Peyer's patch (tissue), 4 donors: ENCODE data around the gene WDCP. TPM values are rescaled to one million over a fixed set of nuclear protein-coding genes. Genes with fewer than 3 reads are reported as not detected.

Experiments
- DNase-seq, 3 donors: peaks; one replicate each; pipeline ENCODE4 v3.0.0-alpha.2; 2017 to 2019
- H3K27ac ChIP-seq, 4 donors: fragments of 200-600 bp; sonication (generic); one replicate each; pipeline ENCODE4 v1.5.1; 2016 to 2019
- H3K27me3 ChIP-seq, 2 donors: fragments of 200-600 bp; sonication (generic); one replicate each; pipeline ENCODE4 v1.5.1; 2019
- H3K36me3 ChIP-seq, 3 donors: fragments of 200-600 bp; sonication (generic); one replicate each; pipeline ENCODE4 v1.5.1; 2016 to 2019
- H3K4me1 ChIP-seq, 4 donors: fragments of 200-600 bp; sonication (generic); one replicate each; pipeline ENCODE4 v1.5.1; 2016 to 2019
- H3K4me3 ChIP-seq, 4 donors: fragments of 200-600 bp; sonication (generic); 1 replicate in 3 of 4; 2 replicates in 1 of 4; pipeline ENCODE4 v1.5.1; 2016 to 2019; ENCODE audit warnings: mild to moderate bottlenecking in 1 of 4
- H3K9me3 ChIP-seq, 4 donors: fragments of 200-600 bp; sonication (generic); one replicate each; pipeline ENCODE4 v1.5.1; 2016 to 2019; ENCODE audit warnings: mild to moderate bottlenecking in 1 of 4
- POLR2A ChIP-seq, 2 donors: fragments of 450-650 bp; IDR thresholded peaks; one replicate each; pipeline ENCODE4 v1.5.1; 2017; ENCODE audit warnings: antibody characterized with exemption in 2 of 2, mild to moderate bottlenecking in 2 of 2, moderate library complexity in 2 of 2
- total RNA-seq, 4 donors: library from RNA; depleted of rRNA; stranded (reverse); fragments of >200 nt; gene quantifications; one replicate each; pipeline ENCODE4 v1.1.0, GENCODE V29; 2016
- TF ChIP-seq, protein P1 (sequence below), 6 experiments: fragments of 450-650 bp in 4 of 6; fragments of 200-600 bp in 2 of 6; sonication (generic) in 1 of 6; IDR thresholded peaks; one replicate each; pipeline ENCODE4 v1.5.1; 2017 to 2019; ENCODE audit warnings: antibody characterized with exemption in 6 of 6, mild to moderate bottlenecking in 3 of 6, moderate library complexity in 1 of 6

WDCP gene
- total RNA-seq, 4 donors from 2014 or later, result 3.3 to 5.8 (median 3.7) TPM

DNA sequence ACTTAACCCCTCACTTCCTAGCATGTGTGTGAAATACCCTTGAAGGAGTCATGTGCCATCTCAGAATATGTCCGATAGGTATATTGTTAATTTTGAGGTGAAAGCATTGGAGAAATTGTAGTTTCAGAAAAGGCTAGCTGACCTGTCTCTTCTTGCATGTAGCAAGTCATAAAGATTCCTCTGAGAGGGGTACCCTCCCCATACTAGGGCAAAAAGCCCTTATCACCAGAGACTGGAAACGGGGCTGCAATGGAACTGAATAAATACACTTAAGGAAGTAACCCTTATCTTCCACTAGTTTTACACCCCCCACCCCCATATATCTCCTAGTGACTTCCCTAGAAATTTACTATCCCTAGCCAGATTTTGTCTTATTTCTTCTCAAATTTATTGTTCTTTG, 30.7 kb upstream of the WDCP start:
- H3K36me3 ChIP-seq, result peaks cover 0 to 46% (median 0%) of the 10 kb centered on the region in 3 donors
- no peak for DNase-seq
- no peaks in the 10 kb centered on the region for H3K27me3 ChIP-seq
- no peaks in the 10 kb centered on the region for H3K9me3 ChIP-seq
- peaks cover 3 to 25% (median 7%) of the 10 kb centered on the region in 4 donors for H3K4me1 ChIP-seq
- no peak for TF ChIP-seq POLR2A (IDR thresholded peaks at IDR 0.05)
- TF ChIP-seq, protein P1, sequence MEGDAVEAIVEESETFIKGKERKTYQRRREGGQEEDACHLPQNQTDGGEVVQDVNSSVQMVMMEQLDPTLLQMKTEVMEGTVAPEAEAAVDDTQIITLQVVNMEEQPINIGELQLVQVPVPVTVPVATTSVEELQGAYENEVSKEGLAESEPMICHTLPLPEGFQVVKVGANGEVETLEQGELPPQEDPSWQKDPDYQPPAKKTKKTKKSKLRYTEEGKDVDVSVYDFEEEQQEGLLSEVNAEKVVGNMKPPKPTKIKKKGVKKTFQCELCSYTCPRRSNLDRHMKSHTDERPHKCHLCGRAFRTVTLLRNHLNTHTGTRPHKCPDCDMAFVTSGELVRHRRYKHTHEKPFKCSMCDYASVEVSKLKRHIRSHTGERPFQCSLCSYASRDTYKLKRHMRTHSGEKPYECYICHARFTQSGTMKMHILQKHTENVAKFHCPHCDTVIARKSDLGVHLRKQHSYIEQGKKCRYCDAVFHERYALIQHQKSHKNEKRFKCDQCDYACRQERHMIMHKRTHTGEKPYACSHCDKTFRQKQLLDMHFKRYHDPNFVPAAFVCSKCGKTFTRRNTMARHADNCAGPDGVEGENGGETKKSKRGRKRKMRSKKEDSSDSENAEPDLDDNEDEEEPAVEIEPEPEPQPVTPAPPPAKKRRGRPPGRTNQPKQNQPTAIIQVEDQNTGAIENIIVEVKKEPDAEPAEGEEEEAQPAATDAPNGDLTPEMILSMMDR (IDR thresholded peaks at IDR 0.05), result no peak
- peak overlapping the region; percentile 64 to 80 (median 74) for H3K4me3 ChIP-seq
- peak overlapping the region; percentile 86 to 100 (median 97) for H3K27ac ChIP-seq

DNA sequence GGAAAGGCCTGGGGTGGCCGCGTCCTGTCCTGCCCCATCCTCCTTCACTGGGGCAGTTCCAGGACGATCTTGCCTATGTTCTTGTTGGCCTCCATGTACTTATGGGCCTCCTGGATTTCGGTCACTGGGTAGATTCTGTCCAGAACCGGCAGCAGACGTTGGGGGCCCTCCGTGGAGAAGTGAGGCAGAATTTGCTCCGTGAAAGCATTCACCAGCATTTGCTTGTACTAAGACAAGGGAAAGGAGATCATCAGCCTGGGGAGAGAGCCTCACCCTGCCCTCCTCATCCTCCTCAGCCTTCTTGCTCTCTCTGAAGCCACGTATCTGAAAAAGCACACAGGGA, 30.3 kb upstream of the WDCP start:
- Histone ChIP-seq H3K4me3 (peak overlapping the region; percentile 64 to 80 (median 74)), H3K36me3 (peaks cover 0 to 46% (median 0%) of the 10 kb centered on the region in 3 donors), H3K27me3 (no peaks in the 10 kb centered on the region), H3K27ac (peak overlapping the region; percentile 86 to 100 (median 97)), H3K9me3 (no peaks in the 10 kb centered on the region), H3K4me1 (peaks cover 0 to 21% (median 7%) of the 10 kb centered on the region in 4 donors)
- no peak for DNase-seq
- TF ChIP-seq POLR2A (IDR thresholded peaks at IDR 0.05), result no peak
- TF ChIP-seq, protein P1 (IDR thresholded peaks at IDR 0.05), result no peak

DNA sequence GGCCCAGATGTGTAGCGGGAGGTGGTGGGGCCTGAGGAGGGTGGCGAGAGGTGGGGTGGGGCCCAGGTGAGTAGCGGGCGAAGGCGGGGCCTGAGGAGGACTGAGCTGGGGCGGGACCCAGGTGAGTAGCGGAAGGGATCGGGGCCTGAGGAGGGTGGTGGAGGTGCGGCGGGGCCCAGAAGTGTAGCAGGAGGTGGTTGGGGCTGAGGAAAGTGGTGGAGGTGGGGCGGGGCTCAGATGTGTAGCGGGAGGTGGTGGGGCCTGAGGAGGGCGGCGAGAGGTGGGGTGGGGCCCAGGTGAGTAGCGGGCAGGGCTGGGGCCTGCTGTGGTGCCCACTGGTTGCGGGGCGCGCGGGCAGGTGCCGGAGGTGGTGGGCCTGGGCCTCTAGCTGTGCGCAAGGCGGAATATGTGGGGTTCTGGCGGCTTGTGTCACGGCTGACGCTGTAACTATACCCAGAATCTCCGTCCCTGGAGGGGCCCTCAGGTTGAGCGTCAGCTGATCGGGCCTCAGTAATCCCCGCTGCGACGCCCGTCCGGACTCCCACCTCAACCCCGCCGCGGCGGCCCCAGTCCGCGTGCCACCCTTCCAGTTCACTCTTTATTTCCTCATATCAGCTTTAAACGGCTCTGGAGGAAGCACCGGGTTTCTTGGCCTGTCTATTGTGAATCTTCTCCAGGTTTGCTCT, 29.8 kb upstream of the WDCP start:
- Histone ChIP-seq H3K27me3 (no peaks in the 10 kb centered on the region), H3K4me3 (peak overlapping the region; percentile 64 to 80 (median 74)), H3K4me1 (peaks cover 0 to 20% (median 7%) of the 10 kb centered on the region in 4 donors), H3K27ac (peak overlapping the region; percentile 86 to 100 (median 97)), H3K9me3 (no peaks in the 10 kb centered on the region), H3K36me3 (peaks cover 0 to 46% (median 0%) of the 10 kb centered on the region in 3 donors)
- DNase-seq, result peak in 1 of 3 donors; percentile 23
- peak; percentile 60 to 83 for TF ChIP-seq POLR2A (IDR thresholded peaks at IDR 0.05)
- TF ChIP-seq, protein P1 (IDR thresholded peaks at IDR 0.05), result no peak

DNA sequence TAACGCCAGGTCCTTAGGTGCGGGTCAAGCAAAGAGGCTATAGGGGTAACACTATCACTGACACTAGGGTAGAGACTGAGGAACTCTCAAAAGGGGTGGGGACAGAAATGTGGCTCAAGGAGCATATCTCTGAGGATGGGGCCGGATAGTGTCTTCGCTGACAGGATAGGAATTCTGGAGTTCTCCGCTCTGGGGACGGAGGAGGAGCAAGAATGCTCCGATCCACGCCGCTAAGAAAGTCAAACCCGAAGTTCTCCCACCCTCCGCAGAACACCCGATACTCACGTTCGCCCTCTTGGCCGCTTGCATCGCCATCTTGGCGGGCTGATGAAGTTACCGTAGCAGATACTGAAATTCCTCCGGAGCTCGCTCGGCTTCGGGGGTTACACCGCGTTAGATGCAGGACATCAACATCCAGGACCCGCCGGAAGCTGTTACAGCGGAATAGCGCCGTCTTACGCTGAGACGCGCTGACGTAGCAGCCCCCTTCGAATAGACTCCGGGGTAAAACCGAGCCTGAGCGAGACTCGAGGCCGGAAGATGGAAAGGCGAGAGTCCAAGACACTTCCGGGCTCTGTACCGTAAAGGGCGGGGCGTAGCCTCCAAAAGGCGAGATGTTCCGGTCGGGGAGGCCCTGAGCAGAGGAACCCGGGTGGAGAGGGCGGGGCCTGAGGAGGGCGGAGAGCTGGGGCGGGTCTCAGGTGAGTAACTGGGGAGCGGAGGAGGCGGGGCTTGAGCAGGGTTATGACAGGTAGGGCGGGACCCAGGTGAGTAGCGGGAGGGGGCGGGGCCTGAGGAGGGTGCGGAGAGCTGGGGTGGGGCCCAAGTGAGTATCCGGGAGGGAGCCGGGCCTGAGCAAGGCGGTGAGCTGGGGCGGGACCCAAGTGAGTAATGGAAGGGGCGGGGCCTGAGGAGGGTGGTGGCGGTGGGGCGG, 29.0 kb upstream of the WDCP start, which contains the start of gene SF3B6:
TSS of gene SF3B6 (minus strand) at position 412 of the 934 bp plus-strand sequence. CDS start at position 315, 97 bp downstream.
- Histone ChIP-seq H3K4me1 (peaks cover 0 to 20% (median 7%) of the 10 kb centered on the region in 4 donors), H3K27me3 (no peaks in the 10 kb centered on the region), H3K27ac (peak within 1 kb of the TSS; percentile 86 to 100 (median 97)), H3K36me3 (peaks cover 0 to 46% (median 0%) of the 10 kb centered on the region in 3 donors), H3K4me3 (peak within 1 kb of the TSS; percentile 64 to 80 (median 74)), H3K9me3 (no peaks in the 10 kb centered on the region)
- peak; percentile 100 for DNase-seq
- TF ChIP-seq, protein P1 (IDR thresholded peaks at IDR 0.05), result no peak
- TF ChIP-seq POLR2A (IDR thresholded peaks at IDR 0.05), result peak; percentile 80 to 82

DNA sequence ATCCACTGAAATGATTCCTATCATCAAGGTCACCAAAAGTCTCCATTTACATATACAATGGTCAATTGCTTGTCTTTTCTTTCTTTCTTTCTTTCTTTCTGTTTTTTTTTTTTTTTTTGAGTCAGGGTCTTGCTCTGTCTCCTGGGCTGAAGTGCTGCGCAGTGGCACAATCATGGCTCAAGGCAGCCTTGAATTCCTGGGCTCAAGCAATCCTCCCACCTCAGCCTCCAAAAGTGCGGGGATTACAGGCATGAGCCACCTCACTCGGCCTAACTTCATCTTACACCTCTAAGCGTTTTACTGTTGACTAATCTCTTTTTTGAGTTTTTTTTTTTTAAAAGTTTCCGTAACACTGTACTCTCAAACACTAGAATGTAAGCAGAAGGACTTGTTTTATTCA, 28.1 kb upstream of the WDCP start:
- H3K27me3 ChIP-seq, result no peaks in the 10 kb centered on the region
- no peaks in the 10 kb centered on the region for H3K9me3 ChIP-seq
- H3K27ac ChIP-seq, result peak overlapping the region in 2 of 4 donors; percentile 96 to 98
- peaks cover 0 to 48% (median 0%) of the 10 kb centered on the region in 3 donors for H3K36me3 ChIP-seq
- H3K4me3 ChIP-seq, result peak overlapping the region; percentile 64 to 80 (median 74)
- peaks cover 0 to 20% (median 7%) of the 10 kb centered on the region in 4 donors for H3K4me1 ChIP-seq
- no peak for DNase-seq
- no peak for TF ChIP-seq POLR2A (IDR thresholded peaks at IDR 0.05)
- TF ChIP-seq, protein P1 (IDR thresholded peaks at IDR 0.05), result no peak
